Activated CD8-positive, alpha-beta memory T cell treated with anti-CD3 and anti-CD28 coated beads for 48 hours (primary cell): ENCODE data around the gene PTPRC.
"Not testable (repeated sequence)": the region's sequence is repeated elsewhere in the genome, so short reads cannot be mapped to it uniquely, and the experiment has no call there.

Experiments
- DNase-seq, 3 experiments: peaks; one replicate each; pipeline ENCODE4 v3.0.0-alpha.2; 2020; ENCODE audit warnings: low read depth in 2 of 3, low spot score in 2 of 3

Gene PTPRC, protein sequence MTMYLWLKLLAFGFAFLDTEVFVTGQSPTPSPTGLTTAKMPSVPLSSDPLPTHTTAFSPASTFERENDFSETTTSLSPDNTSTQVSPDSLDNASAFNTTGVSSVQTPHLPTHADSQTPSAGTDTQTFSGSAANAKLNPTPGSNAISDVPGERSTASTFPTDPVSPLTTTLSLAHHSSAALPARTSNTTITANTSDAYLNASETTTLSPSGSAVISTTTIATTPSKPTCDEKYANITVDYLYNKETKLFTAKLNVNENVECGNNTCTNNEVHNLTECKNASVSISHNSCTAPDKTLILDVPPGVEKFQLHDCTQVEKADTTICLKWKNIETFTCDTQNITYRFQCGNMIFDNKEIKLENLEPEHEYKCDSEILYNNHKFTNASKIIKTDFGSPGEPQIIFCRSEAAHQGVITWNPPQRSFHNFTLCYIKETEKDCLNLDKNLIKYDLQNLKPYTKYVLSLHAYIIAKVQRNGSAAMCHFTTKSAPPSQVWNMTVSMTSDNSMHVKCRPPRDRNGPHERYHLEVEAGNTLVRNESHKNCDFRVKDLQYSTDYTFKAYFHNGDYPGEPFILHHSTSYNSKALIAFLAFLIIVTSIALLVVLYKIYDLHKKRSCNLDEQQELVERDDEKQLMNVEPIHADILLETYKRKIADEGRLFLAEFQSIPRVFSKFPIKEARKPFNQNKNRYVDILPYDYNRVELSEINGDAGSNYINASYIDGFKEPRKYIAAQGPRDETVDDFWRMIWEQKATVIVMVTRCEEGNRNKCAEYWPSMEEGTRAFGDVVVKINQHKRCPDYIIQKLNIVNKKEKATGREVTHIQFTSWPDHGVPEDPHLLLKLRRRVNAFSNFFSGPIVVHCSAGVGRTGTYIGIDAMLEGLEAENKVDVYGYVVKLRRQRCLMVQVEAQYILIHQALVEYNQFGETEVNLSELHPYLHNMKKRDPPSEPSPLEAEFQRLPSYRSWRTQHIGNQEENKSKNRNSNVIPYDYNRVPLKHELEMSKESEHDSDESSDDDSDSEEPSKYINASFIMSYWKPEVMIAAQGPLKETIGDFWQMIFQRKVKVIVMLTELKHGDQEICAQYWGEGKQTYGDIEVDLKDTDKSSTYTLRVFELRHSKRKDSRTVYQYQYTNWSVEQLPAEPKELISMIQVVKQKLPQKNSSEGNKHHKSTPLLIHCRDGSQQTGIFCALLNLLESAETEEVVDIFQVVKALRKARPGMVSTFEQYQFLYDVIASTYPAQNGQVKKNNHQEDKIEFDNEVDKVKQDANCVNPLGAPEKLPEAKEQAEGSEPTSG (N-terminal part only)

DNA sequence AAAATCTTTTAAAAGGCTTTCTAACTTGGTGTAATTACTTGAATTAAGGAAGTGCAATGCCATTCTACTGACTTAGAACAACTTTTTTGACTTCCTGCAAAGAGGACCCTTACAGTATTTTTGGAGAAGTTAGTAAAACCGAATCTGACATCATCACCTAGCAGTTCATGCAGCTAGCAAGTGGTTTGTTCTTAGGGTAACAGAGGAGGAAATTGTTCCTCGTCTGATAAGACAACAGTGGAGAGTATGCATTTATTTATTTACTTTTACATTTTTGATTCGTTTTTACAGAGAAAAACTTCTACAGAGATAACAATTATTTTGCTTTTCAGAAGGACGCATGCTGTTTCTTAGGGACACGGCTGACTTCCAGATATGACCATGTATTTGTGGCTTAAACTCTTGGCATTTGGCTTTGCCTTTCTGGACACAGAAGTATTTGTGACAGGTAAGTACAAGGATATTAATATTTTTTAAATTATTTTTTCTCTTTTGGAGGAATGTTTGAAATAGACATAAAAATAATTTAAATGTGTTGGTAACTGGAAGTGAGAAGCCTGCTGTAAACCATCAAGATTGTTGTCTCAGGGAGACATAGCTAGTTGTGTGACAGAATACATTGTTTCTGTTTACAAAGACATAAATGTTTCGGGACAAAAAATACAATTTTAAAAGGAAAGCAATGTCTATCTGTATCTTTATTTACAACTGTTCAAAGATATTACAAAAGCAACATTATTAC, at the start of gene PTPRC:
Gene PTPRC, plus strand, starts transcription at position 147 of the 742 bp plus-strand sequence. Its CDS starts 229 bp downstream, at position 376.
- no peak for DNase-seq

DNA sequence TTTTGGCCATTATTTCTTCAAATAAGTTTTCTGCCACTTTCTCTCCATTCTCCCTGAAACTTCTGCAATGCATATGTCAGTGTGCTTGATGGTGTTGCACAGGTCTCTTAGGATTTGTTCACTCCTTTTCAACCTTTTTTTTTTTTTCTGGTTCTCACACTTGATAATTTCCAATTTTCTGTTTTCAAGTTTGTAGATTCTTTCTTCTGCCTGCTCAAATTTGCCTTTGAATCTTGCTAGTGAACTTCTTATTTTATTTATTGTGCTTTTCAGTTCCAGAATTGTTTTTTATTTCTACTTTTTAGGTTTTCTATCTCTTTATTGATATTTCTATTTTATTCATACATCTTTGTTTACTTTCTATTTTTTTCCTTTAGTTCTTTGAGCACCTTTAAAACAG, 48.4 kb upstream of the PTPRC start:
- DNase-seq: no peak

DNA sequence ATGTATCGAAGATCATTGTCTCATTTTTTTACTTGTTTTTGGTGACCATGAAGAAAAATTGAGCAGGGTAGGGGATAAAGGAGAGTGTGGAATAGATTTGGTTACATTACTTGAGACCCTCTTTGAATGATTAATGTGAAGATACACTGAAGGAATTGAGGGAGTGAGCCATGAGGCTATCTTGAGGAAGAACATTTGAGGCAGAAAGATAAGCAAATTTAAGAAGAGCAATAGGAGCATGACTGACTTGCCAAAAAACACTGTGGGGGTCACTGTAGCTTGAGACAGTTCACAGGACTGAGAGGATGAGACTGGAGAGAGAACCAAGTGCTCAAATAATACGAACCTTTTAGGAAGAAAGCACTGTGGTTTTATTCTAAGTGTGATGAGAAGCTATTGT, 43.1 kb upstream of the PTPRC start:
- DNase-seq: no peak

DNA sequence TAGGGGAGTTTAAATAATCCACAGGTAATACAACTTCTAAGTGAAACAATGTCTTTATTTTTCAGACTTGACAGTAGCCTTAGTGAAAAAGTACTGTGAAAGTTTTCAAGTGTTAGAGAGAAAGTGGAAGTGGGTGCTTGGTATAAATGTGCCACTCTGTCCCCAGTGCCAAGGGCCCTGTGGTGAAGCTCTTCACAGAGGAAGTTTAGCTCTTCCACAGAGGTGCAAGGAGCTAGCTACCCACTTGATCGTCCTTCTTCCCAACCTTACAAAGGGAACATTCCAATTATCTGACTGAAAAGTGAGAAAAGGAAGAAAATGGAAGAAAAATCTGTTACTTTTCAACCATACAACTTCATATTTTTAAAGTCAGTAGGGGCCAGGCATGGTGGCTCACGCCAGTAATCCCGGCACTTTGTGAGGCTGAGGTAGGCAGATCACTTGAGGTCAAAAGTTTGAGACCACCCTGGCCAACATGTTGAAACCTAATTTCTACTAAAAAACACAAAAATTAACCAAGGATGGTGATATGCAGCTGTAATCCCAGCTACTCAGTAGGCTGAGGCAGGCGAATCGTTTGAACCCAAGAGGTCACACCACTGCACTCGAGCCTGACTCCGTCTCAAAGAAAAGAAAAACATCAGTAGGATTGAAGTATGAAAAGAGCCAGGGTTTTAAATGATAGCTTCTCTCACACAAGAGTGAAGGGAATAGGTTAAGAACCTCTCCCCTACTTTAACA, 41.0 kb upstream of the PTPRC start:
- no peak for DNase-seq

DNA sequence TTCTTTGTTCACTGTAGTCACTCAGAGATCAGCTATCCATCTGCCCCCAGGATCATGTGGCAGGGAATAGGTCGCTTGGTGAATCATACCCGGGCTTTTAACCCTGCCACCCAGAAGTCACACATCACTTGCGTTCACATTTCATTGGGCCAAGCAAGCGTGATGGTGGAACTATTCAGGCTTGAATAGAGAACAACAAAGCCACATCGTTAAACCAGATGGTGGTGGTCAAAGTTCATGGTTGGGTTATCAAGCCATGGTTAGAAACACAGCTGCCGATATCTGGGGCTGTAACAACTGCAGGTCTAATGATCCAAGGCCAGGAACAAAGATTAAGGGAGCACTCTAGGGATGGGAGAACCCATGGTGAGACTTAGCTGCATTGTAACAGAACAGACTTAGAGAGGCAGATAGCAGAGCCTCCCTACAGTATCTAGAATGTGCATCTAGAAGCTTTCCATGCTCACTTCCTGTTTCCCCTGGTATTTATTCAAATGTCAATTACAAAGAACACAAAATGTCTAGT, 40.0 kb upstream of the PTPRC start:
- DNase-seq: no peak

DNA sequence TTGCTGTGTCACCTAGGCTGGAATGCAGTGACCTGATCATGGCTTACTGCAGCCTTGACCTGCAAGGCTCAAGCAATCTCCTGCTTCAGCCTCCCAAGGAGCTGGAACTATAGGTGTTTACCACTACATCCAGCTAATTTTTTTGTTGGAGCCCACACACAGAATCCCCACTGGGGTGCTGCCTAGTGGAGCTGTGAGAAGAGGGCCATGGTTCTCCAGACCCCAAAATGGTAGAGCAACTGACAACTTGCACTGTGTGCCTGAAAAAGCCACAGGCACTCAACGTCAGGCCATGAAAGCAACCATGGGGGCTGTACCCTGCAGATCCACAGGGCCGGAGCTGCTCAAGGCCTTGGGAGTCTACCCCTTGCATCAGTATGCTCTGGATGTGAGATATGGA, 39.1 kb upstream of the PTPRC start:
- no peak for DNase-seq

DNA sequence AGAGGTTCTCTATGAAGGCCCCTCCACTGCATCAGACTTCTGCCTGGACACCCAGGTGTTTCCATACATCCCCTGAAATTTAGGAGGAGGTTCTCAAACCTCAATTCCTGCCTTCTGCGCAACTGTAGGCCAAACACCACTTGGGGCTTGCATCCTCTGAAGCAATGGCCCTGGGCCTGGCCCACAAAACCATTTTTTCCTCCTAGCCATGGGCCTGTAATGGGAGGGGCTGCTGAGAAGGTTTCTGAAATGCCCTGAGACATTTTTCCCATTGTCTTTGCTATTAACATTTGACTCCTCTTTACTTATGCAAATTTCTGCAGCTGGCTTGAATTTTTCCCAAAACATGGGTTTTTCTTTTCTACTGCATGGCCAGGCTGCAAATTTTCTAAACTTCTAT, 37.9 kb upstream of the PTPRC start:
- DNase-seq: no peak

DNA sequence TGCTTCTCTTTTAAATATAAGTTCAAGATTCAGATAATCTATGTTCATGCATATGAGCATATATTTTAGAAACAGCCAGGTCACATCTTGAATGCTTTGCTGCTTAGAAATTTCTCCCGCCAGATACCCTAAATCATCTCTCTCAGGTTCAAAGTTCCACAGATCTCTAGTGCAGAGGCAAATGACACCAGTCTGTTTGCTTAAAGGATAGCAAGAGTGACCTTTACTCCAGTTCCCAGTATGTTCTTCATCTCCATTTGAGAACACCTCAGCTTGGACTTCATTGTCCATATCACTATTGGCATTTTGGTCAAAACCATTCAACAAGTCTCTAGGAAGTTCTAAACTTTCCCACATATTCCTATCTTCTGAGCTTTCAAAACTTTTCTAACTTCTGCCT, 37.5 kb upstream of the PTPRC start:
- not testable (repeated sequence) for DNase-seq

DNA sequence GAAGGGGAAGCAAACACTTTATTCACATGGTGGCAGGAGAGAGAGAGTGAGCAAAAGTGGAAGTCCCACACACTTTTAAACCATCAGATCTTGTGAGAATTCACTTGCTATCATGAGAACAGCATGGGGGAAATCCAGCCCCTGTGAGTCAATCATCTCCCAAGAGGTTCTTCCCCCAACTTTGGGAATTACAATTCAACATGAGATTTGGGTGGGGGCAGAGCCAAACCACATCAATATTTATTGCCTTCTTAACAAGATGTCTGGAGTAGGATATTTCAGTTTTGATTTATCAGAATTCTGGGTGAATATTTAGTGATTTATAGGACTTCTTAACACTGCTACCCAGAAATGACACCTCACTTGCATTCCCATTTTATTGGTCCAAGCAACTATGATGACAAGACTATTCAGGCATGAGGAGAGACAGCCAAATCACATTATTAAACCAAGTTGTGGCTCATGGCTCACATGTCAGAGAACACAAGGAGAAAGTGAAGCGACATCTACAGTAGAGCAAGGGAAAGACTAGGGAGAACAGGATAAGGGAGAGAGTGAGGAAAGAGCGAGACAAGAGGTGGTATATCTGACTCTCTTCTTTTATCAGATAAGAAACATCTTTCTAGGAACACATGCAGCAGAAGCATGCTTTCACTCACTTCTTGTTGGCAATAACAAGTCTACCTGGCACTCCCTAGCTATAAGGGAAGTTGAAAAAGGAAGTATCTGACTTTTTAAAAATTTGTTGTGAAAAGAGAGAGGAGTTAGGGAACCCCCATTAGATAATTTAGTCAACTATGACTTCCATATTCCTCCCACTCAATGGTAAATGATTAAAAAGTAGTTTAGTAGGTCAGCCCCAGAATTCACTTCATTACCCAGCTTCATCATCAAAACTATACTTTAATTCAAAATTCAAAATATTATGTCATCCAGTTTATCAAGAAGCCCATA, 36.6 kb upstream of the PTPRC start:
- DNase-seq: no peak

DNA sequence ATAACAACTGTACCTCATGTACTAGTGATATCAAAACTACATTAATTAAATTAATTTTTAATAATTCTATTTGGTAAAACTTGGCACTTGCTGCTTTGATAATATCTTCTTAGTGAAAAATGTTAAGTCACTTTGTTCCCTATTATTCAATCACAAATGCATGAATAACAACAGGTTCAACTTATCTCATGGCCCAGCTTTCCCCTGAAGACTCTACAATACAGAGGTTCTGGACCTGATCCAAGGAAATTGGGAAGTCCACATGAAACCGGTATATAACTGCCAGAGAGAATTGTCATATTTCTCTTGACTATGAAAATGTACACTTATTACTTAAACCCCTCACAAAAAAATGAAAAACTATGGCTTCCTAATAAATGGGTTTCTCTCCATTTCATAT, 33.9 kb upstream of the PTPRC start:
- DNase-seq: no peak

DNA sequence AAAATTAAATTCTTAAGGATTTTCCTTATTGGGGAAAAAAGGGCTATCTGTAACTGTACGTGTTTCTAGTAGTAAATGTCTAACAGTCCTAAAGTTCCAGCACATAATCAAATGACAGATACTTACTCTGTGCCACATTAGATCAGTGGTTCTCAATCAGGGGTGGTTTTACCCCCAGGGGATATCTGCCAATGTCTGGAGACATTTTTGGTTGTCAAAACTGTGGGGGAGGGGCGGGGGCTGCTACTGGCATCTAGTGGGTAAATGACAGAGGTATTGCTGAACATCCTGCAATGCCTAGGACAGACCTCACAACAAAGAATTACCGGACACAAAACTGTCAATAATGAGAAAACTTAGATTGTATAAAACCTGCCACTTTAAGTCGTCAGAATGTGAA, 33.4 kb upstream of the PTPRC start:
- no peak for DNase-seq

DNA sequence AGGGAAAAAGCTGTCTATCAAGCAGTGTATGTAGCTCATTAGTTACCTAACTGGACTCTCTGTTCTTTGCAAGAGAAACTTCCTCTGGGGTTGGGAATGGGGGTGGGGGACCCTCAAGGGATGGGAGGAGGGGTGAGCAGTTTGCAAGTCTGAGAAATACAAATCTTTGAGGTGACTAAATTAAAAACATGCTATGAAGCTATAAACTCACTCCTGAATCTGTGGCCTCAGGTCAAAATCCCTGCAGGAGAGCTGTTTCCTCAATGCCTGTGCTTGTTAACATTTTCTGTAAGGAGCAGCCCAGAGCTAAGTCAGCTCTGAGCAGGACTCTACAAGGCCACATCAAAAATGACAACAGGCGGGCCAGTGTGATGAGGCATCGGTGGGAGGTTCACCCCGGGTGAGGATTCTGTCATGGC, 32.8 kb upstream of the PTPRC start:
- DNase-seq: no peak

DNA sequence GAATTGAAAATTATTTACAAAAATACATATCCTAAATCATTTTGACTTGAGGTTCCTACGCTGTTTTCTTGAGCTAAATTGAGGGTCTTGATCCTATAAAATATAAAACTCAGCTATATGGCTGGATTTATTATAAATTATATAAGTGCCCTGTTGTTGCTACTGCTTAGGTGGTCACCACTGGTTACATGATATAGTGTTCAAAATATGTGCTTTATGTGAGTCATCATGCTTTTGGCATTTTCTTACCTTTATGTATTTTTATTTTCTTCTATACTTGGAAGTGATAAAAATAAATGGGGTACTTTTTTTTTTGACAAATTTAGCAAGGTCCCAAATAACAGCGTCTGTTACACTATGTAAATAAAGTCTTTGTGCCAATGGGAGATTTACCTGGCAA, 31.1 kb upstream of the PTPRC start:
- DNase-seq: no peak

DNA sequence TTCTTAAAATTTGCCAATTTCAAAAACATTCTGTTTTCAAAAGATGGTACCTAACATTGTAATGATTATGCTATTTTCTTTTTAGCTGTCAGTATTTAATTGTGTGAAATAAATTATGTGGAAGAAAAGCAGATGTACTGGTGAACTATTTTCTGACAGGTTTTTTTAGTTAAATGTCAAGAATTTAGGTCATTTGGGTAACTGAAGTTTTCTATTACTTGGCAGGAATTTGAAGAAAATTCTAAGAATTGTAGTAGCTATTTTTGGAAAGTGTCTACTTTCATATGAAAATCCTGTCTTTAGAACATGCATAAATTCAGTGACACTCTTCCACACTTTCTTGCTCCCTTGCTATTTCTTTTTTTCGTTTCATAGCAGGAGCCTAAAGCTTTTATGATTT, 28.5 kb upstream of the PTPRC start:
- DNase-seq: no peak

DNA sequence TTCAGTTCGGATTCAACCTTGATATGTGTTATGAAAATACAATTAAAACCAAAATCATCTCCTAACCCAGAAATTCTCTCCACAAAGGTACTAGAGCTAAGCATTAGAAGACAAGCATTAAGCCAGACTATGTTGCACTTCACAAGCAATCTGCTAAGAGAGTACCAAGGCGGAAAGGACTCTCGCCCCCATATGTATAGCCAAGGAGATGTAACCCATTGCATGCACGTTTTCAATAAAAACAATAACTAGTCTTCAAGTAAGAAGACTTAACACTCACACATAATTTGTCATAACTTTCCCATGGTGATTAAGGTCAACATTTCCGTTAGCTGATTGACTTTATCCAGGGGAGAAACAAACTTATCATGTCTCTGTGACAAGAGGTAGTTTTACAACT, 27.6 kb upstream of the PTPRC start:
- no peak for DNase-seq

DNA sequence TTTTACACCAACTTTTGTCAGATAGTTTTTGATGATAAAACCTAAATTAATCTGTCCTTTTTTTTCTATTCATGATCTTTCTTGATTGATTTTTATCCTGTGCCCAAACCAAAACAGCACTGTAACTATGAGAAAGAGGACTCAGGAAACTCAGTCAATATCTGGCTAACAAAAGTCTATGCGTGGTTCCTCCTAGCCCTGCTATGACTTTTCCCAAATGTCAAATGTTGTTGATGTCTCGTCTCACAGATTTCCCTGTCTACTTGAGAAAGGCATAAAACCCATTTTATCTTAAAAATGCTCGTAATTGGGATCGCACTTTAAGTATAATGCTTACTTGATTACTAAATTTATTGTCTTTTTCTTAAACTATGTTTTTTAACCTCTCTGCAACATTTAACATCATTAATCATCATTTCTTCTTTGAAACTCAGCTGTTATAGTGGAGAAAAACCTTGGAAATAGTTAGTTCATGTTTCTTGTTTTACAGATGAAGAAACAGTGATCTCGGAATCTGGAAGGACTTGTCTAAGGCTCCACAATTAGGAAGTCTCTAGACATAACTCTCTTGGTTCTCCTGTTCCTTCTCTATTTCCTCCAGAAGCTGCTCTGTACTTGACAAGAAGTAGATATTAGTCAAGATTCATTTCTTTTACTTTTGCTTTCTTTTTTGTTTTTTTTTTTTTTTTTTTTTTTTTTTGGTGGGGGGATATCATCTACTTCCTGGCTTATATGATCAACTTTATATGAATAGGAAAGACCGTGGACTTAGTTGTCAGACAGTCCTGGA, 26.2 kb upstream of the PTPRC start:
- DNase-seq: no peak

DNA sequence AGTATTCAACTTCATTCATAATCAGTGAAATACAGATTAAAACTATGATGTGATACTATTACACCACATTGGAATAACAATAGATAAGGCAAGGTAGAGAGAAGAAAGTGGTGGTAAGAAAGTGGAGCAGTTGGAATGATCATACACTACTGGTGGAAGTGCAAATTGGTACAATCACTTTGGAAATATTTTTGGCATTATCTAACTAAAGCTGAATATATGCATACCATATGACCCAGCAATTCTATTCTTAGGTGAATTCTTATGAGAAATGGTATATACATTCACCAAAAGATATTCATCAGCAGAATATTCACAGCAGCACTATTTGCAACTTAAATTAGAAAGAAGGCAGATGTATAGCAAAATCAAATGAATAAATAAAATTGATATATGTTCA, 21.4 kb upstream of the PTPRC start:
- DNase-seq: no peak
